H9 (cell line): Measurements from ENCODE around the gene BTBD7. TPM values are rescaled to one million over a fixed set of nuclear protein-coding genes. Genes with fewer than 3 reads are reported as not detected.

Source experiments
- DNase-seq: peaks from one replicate; pipeline ENCODE4 v3.0.0-alpha.2; 2017
- H2AFZ ChIP-seq: one replicate; pipeline ENCODE4 v1.6.1; 2013; ENCODE audit warnings: mild to moderate bottlenecking, low read length, control low read depth, moderate library complexity
- H2AK5ac ChIP-seq: 2 replicates; pipeline ENCODE4 v1.6.1; 2013; ENCODE audit warnings: low read length, control low read depth, mixed read lengths; ENCODE audit not compliant: insufficient read length
- H2BK120ac ChIP-seq: one replicate; pipeline ENCODE4 v1.6.1; 2013; ENCODE audit warnings: low read depth, mild to moderate bottlenecking, low read length, control low read depth, inconsistent platforms; ENCODE audit not compliant: poor library complexity, severe bottlenecking
- H2BK12ac ChIP-seq: 2 replicates; pipeline ENCODE4 v1.6.1; 2013; ENCODE audit warnings: low read length, control low read depth, mixed read lengths, low read depth; ENCODE audit not compliant: insufficient read length
- H2BK15ac ChIP-seq: 2 replicates; pipeline ENCODE4 v1.6.1; 2013; ENCODE audit warnings: low read depth, low read length, control low read depth
- H2BK20ac ChIP-seq: one replicate; pipeline ENCODE4 v1.6.1; 2013; ENCODE audit warnings: low read depth, mild to moderate bottlenecking, low read length, control low read depth, inconsistent platforms; ENCODE audit not compliant: poor library complexity, severe bottlenecking
- H2BK5ac ChIP-seq: 2 replicates; pipeline ENCODE4 v1.6.1; 2013; ENCODE audit warnings: low read length, control low read depth, mixed read lengths; ENCODE audit not compliant: insufficient read length
- H3K14ac ChIP-seq: 2 replicates; pipeline ENCODE4 v1.6.1; 2013; ENCODE audit warnings: low read length, control low read depth; ENCODE audit not compliant: insufficient read depth
- H3K18ac ChIP-seq: 2 replicates; pipeline ENCODE4 v1.6.1; 2013; ENCODE audit warnings: low read depth, mild to moderate bottlenecking, mixed read lengths, low read length, control low read depth; ENCODE audit not compliant: insufficient read length
- H3K23ac ChIP-seq: 2 replicates; pipeline ENCODE4 v1.6.1; 2013; ENCODE audit warnings: low read length, control low read depth, mixed read lengths, low read depth; ENCODE audit not compliant: insufficient read length
- H3K23me2 ChIP-seq: 2 replicates; pipeline ENCODE4 v1.6.1; 2013; ENCODE audit warnings: low read depth, mild to moderate bottlenecking, mixed read lengths, low read length, control low read depth; ENCODE audit not compliant: insufficient read length, poor library complexity, severe bottlenecking
- H3K27ac ChIP-seq: 2 replicates; pipeline ENCODE4 v1.5.1; 2013; ENCODE audit warnings: low read length, control low read depth, mixed read lengths, low read depth; ENCODE audit not compliant: insufficient read length
- H3K27me3 ChIP-seq: 2 replicates; pipeline ENCODE4 v1.6.1; 2013; ENCODE audit warnings: low read length, control low read depth, inconsistent platforms; ENCODE audit not compliant: insufficient read depth
- H3K4ac ChIP-seq: 2 replicates; pipeline ENCODE4 v1.6.1; 2013; ENCODE audit warnings: low read depth, mild to moderate bottlenecking, control low read depth, inconsistent platforms, low read length, moderate library complexity
- H3K4me1 ChIP-seq: 2 replicates; pipeline ENCODE4 v1.6.1; 2013; ENCODE audit warnings: low read length, control low read depth, inconsistent platforms; ENCODE audit not compliant: insufficient read depth
- H3K4me2 ChIP-seq: 2 replicates; pipeline ENCODE4 v1.6.1; 2013; ENCODE audit warnings: low read length, control low read depth, mixed read lengths; ENCODE audit not compliant: insufficient read length, insufficient read depth
- H3K56ac ChIP-seq: 2 replicates; pipeline ENCODE4 v1.6.1; 2013; ENCODE audit warnings: low read depth, mild to moderate bottlenecking, mixed read lengths, low read length, control low read depth; ENCODE audit not compliant: insufficient read length
- H3K79me1 ChIP-seq: 2 replicates; pipeline ENCODE4 v1.6.1; 2013; ENCODE audit warnings: low read depth, mild to moderate bottlenecking, moderate library complexity, low read length, control low read depth, inconsistent platforms; ENCODE audit not compliant: insufficient read depth, poor library complexity, severe bottlenecking
- H3K79me2 ChIP-seq: 2 replicates; pipeline ENCODE4 v1.6.1; 2013; ENCODE audit warnings: low read length, control low read depth, inconsistent platforms; ENCODE audit not compliant: insufficient read depth
- H3K9ac ChIP-seq: 2 replicates; pipeline ENCODE4 v1.6.1; 2013; ENCODE audit warnings: low read length, control low read depth, mixed read lengths; ENCODE audit not compliant: insufficient read length; ENCODE audit errors: extremely low read depth
- H3K9me3 ChIP-seq: one replicate; pipeline ENCODE4 v1.6.1; 2013; ENCODE audit warnings: low read depth, low read length, inconsistent platforms; ENCODE audit not compliant: control insufficient read depth
- H3T11ph ChIP-seq: one replicate; pipeline ENCODE4 v1.6.1; 2013; ENCODE audit warnings: mild to moderate bottlenecking, low read length, control low read depth, inconsistent platforms
- H4K20me1 ChIP-seq: one replicate; pipeline ENCODE4 v1.6.1; 2013; ENCODE audit not compliant: control insufficient read depth, insufficient read length, insufficient read depth
- H4K5ac ChIP-seq: 2 replicates; pipeline ENCODE4 v1.6.1; 2013; ENCODE audit warnings: low read depth, mild to moderate bottlenecking, mixed read lengths, low read length, control low read depth; ENCODE audit not compliant: insufficient read length
- H4K8ac ChIP-seq: replicated peaks from 2 replicates; pipeline ENCODE4 v1.6.1; 2013; ENCODE audit warnings: low read length, control low read depth, mixed read lengths, low read depth; ENCODE audit not compliant: insufficient read length
- H4K91ac ChIP-seq: 2 replicates; pipeline ENCODE4 v1.6.1; 2013; ENCODE audit warnings: low read depth, mild to moderate bottlenecking, moderate library complexity, mixed read lengths, low read length, control low read depth; ENCODE audit not compliant: insufficient read length
- H3K27ac Mint-ChIP-seq, 3 experiments: 2 replicates in 2 of 3; 3 replicates in 1 of 3; pipeline ENCODE4 v1.8.0; 2020 to 2021; ENCODE audit warnings: mixed read lengths in 3 of 3, mild to moderate bottlenecking in 1 of 3, moderate library complexity in 1 of 3
- H3K27me3 Mint-ChIP-seq: 2 replicates; pipeline ENCODE4 v1.8.0; 2021; ENCODE audit warnings: low read depth, mild to moderate bottlenecking, moderate library complexity, mixed read lengths
- H3K36me3 Mint-ChIP-seq, 3 experiments: 2 replicates in 2 of 3; 3 replicates in 1 of 3; pipeline ENCODE4 v1.8.0; 2020 to 2021; ENCODE audit warnings: low read depth in 3 of 3, mixed read lengths in 3 of 3; ENCODE audit not compliant: insufficient read depth in 1 of 3
- H3K4me1 Mint-ChIP-seq, 2 experiments: 2 replicates each; pipeline ENCODE4 v1.8.0; 2020; ENCODE audit warnings: mixed read lengths in 2 of 2
- H3K4me3 Mint-ChIP-seq, 2 experiments: 2 replicates in 1 of 2; 3 replicates in 1 of 2; pipeline ENCODE4 v1.8.0; 2020 to 2021; ENCODE audit warnings: mild to moderate bottlenecking in 2 of 2, mixed read lengths in 2 of 2, moderate library complexity in 1 of 2
- H3K9me3 Mint-ChIP-seq, 2 experiments: 2 replicates in 1 of 2; 3 replicates in 1 of 2; pipeline ENCODE4 v1.8.0; 2020; ENCODE audit warnings: mild to moderate bottlenecking in 2 of 2, mixed read lengths in 2 of 2, moderate library complexity in 1 of 2
- CTCF ChIP-seq: fragments of 200-600 bp; sonication (generic); conservative IDR thresholded peaks from 3 replicates; pipeline ENCODE4 v1.8.0; 2021; ENCODE audit warnings: antibody characterized with exemption, mild to moderate bottlenecking
- WGBS: extraction: QIAGEN DNeasy Blood & Tissue Kit; methylation state at CpG from one replicate; pipeline ENCODE4 v1.1.7; 2013; ENCODE audit warnings: missing lambda C conversion rate, low lambda C conversion rate, mixed read lengths; ENCODE audit not compliant: insufficient read length; ENCODE audit errors: extremely low coverage; 5-methylcytosine and 5-hydroxymethylcytosine counted together
- total RNA-seq: library from RNA; stranded (reverse); gene quantifications from 2 replicates; pipeline ENCODE4 v1.2.1, GENCODE V29; 2021

The BTBD7 gene
- total RNA-seq, 1 experiment from 2014 or later, result 44.1 TPM

DNA sequence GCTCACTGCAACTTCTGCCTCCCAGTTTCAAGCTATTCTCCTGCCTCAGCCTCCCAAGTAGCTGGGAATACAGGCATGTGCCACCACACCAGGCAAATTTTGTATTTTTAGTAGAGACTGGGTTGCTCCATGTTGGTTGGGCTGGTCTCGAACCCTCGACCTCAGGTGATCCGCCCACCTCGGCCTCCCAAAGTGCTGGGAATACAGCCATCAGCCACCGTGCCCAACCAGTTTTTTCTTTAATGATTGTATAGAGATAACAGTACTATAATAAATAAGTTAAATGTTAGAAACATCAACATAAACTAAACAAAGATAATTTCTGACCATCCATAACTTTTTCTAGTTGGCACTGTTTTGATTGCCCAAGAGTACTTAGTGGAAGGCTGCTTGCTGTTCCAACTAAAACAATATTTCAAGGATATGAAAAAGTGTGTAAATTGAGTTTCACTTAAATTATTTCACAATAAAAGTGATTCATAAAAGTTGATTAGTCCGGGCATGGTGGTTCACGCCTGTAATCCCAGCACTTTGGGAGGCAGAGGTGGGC is 131.6 kb downstream of the BTBD7 start:
- H4K5ac ChIP-seq, result no peak overlapping the region
- no peak overlapping the region for H3K27ac Mint-ChIP-seq
- H3K4me1 Mint-ChIP-seq, result peaks cover 4 to 7% of the 10 kb centered on the region in 2 experiments
- no peak overlapping the region for H3K18ac ChIP-seq
- no peak overlapping the region for H3K4ac ChIP-seq
- H4K8ac ChIP-seq, result no peak overlapping the region
- no peaks in the 10 kb centered on the region for H3K27me3 Mint-ChIP-seq
- DNase-seq, result no peak
- H2AFZ ChIP-seq, result no peak overlapping the region
- H2BK120ac ChIP-seq, result no peak overlapping the region
- no peaks in the 10 kb centered on the region for H3K23me2 ChIP-seq
- no peak for TF ChIP-seq CTCF
- no peaks in the 10 kb centered on the region for H3K79me1 ChIP-seq
- no peaks in the 10 kb centered on the region for H3K36me3 Mint-ChIP-seq
- H2BK5ac ChIP-seq, result no peak overlapping the region
- H3K4me1 ChIP-seq, result no peaks in the 10 kb centered on the region
- H2BK12ac ChIP-seq, result no peak overlapping the region
- H2AK5ac ChIP-seq, result no peak overlapping the region
- no peaks in the 10 kb centered on the region for H3K9me3 Mint-ChIP-seq
- H3K9ac ChIP-seq, result no peak overlapping the region
- H2BK20ac ChIP-seq, result no peak overlapping the region
- no peaks in the 10 kb centered on the region for H3K27me3 ChIP-seq
- no peak overlapping the region for H2BK15ac ChIP-seq
- WGBS, result no CpG with 5 or more reads among the region's 7 CpGs
- no peak overlapping the region for H3K23ac ChIP-seq
- H3K14ac ChIP-seq, result no peak overlapping the region
- no peak overlapping the region for H3K27ac ChIP-seq
- H3K4me2 ChIP-seq, result no peak overlapping the region
- H4K20me1 ChIP-seq, result no peaks in the 10 kb centered on the region
- H3K79me2 ChIP-seq, result no peaks in the 10 kb centered on the region
- no peak overlapping the region for H3T11ph ChIP-seq
- no peak overlapping the region for H4K91ac ChIP-seq
- no peaks in the 10 kb centered on the region for H3K9me3 ChIP-seq
- H3K56ac ChIP-seq, result no peak overlapping the region
- H3K4me3 Mint-ChIP-seq, result no peak overlapping the region
